GM12878 (cell line): ENCODE measurements around the gene ZNF423.

ENCODE experiments used
- CREM ChIP-seq: IDR thresholded peaks from 2 replicates; pipeline ENCODE4 v1.6.1; 2014; ENCODE audit warnings: antibody characterized with exemption, low read depth
- CTCF ChIP-seq, 3 experiments: IDR thresholded peaks in 2 of 3; conservative IDR thresholded peaks in 1 of 3; 2 replicates each; pipeline ENCODE4 v1.5.1; 2011; ENCODE audit warnings: low read depth in 3 of 3, low read length in 3 of 3, mild to moderate bottlenecking in 3 of 3, control low read depth in 2 of 3, moderate library complexity in 2 of 3, inconsistent platforms in 1 of 3, mixed read lengths in 1 of 3; ENCODE audit not compliant: control insufficient read depth in 2 of 3, insufficient read depth in 1 of 3; ENCODE audit errors: extremely low read depth in 1 of 3
- EZH2 ChIP-seq: IDR thresholded peaks from 2 replicates; pipeline ENCODE4 v1.6.1; 2012; ENCODE audit warnings: low read depth, mild to moderate bottlenecking, control low read depth, inconsistent platforms, low read length, borderline replicate concordance; ENCODE audit not compliant: control insufficient read depth
- FOXK2 ChIP-seq: fragments of 450-650 bp; IDR thresholded peaks from 2 replicates; pipeline ENCODE4 v1.6.1; 2017; ENCODE audit warnings: mild to moderate bottlenecking, moderate library complexity
- HDGF ChIP-seq: fragments of 450-650 bp; IDR thresholded peaks from 2 replicates; pipeline ENCODE4 v1.6.1; 2016; ENCODE audit warnings: antibody characterized with exemption
- NBN ChIP-seq: fragments of 450-650 bp; IDR thresholded peaks from 2 replicates; pipeline ENCODE4 v1.6.1; 2016
- POLR2A ChIP-seq: IDR thresholded peaks from 2 replicates; pipeline ENCODE4 v1.6.1; 2011; ENCODE audit warnings: low read depth, mild to moderate bottlenecking, low read length
- POLR2AphosphoS2 ChIP-seq: IDR thresholded peaks from 2 replicates; pipeline ENCODE4 v1.6.1; 2011; ENCODE audit warnings: low read depth, mild to moderate bottlenecking, low read length, improper control_type of control experiment, moderate library complexity
- SMC3 ChIP-seq: IDR thresholded peaks from 2 replicates; pipeline ENCODE4 v1.6.1; 2011; ENCODE audit warnings: low read length, improper control_type of control experiment, borderline replicate concordance
- TCF12 ChIP-seq: IDR thresholded peaks from 2 replicates; pipeline ENCODE4 v1.6.1; 2011; ENCODE audit warnings: low read depth, mild to moderate bottlenecking, low read length
- USF2 ChIP-seq: IDR thresholded peaks from 2 replicates; pipeline ENCODE4 v1.6.1; 2011; ENCODE audit warnings: low read depth, low read length, improper control_type of control experiment, borderline replicate concordance

- no peak for TF ChIP-seq USF2
- TF ChIP-seq POLR2AphosphoS2, result no peak
- TF ChIP-seq EZH2, result no peak
- no peak for TF ChIP-seq FOXK2
- TF ChIP-seq CTCF (IDR thresholded peaks at IDR 0.05 in 2 of 3, conservative IDR thresholded peaks at IDR 0.05 in 1 of 3; ENCODE audit: control insufficient read depth in 2 of 3, extremely low read depth in 1 of 3, insufficient read depth in 1 of 3, low read depth in 3 of 3, low read length in 3 of 3), result no peak
- no peak for TF ChIP-seq CREM
- TF ChIP-seq NBN, result no peak
- TF ChIP-seq HDGF, result no peak
- TF ChIP-seq TCF12, result no peak
- TF ChIP-seq POLR2A, result no peak
- TF ChIP-seq SMC3, result no peak
Measured at GRCh38 chr16:49800876-49801275, 55.0 kb downstream of the ZNF423 start.
